SU-DHL-6 (cell line): ENCODE measurements around the gene DRAXIN.

ENCODE experiments used
- H2AFZ ChIP-seq: fragments of 200-600 bp; sonication (generic); 2 replicates; pipeline ENCODE4 v1.6.1; 2014; ENCODE audit warnings: low read depth, mild to moderate bottlenecking, moderate library complexity, mixed read lengths, antibody characterized with exemption, low read length; ENCODE audit not compliant: severe bottlenecking
- H3F3A ChIP-seq: fragments of 200-600 bp; shearing (Covaris generic); 2 replicates; pipeline ENCODE4 v1.6.0; 2016; ENCODE audit warnings: antibody characterized with exemption, mild to moderate bottlenecking; ENCODE audit not compliant: insufficient read depth
- H3K27ac ChIP-seq: fragments of 200-600 bp; sonication (generic); 2 replicates; pipeline ENCODE4 v1.5.1; 2016; ENCODE audit warnings: low read depth, mild to moderate bottlenecking, low read length, moderate library complexity, mixed read lengths
- H3K27me3 ChIP-seq: fragments of 200-600 bp; sonication (generic), shearing (Covaris generic); 2 replicates; pipeline ENCODE4 v1.6.0; 2014; ENCODE audit warnings: mild to moderate bottlenecking, low read length
- H3K36me3 ChIP-seq: fragments of 200-600 bp; sonication (generic); 2 replicates; pipeline ENCODE4 v1.6.1; 2014; ENCODE audit warnings: mild to moderate bottlenecking, low read length, mixed read lengths
- H3K4me2 ChIP-seq: fragments of 300-600, 200-600 bp; shearing (Covaris generic), sonication (generic); 2 replicates; pipeline ENCODE4 v1.6.0; 2014; ENCODE audit warnings: low read length, low read depth, mild to moderate bottlenecking; ENCODE audit not compliant: poor library complexity, severe bottlenecking
- H3K4me3 ChIP-seq: fragments of 200-600 bp; sonication (generic); 2 replicates; pipeline ENCODE4 v1.5.1; 2014; ENCODE audit warnings: antibody characterized with exemption, low read length, mild to moderate bottlenecking, mixed read lengths; ENCODE audit not compliant: insufficient read depth, poor library complexity, severe bottlenecking
- H3K79me2 ChIP-seq: fragments of 200-600 bp; sonication (generic); 2 replicates; pipeline ENCODE4 v1.6.1; 2014; ENCODE audit warnings: mild to moderate bottlenecking, low read length, moderate library complexity; ENCODE audit not compliant: insufficient read depth
- H3K9ac ChIP-seq: fragments of 200-600 bp; sonication (generic); 2 replicates; pipeline ENCODE4 v1.7.0; 2014; ENCODE audit warnings: mild to moderate bottlenecking, low read length
- H3K9me2 ChIP-seq: fragments of 200-600 bp; sonication (generic); replicated peaks from 2 replicates; pipeline ENCODE4 v1.6.1; 2014; ENCODE audit warnings: low read length; ENCODE audit not compliant: insufficient read depth
- H3K9me3 ChIP-seq: fragments of 200-600 bp; sonication (generic); 2 replicates; pipeline ENCODE4 v1.6.1; 2014; ENCODE audit warnings: low read length, mixed read lengths; ENCODE audit not compliant: insufficient read depth
- H4K20me1 ChIP-seq: fragments of 200-600 bp; sonication (generic); 2 replicates; pipeline ENCODE4 v1.6.1; 2014; ENCODE audit warnings: low read depth, mild to moderate bottlenecking, antibody characterized with exemption, low read length, moderate library complexity, mixed read lengths
- CTCF ChIP-seq: fragments of 200-600 bp; sonication (generic); IDR thresholded peaks from one replicate; pipeline ENCODE4 v1.5.1; 2017; ENCODE audit warnings: antibody characterized with exemption, mild to moderate bottlenecking, low read length, moderate library complexity; ENCODE audit not compliant: insufficient read depth, poor library complexity, severe bottlenecking
- EZH2phosphoT487 ChIP-seq: fragments of 200-600 bp; sonication (generic), shearing (Covaris generic); conservative IDR thresholded peaks from 2 replicates; pipeline ENCODE4 v1.6.1; 2018; ENCODE audit warnings: mild to moderate bottlenecking, antibody characterized with exemption, low read length, moderate library complexity, mixed read lengths

Gene DRAXIN

GRCh38 chr1:11729498-11730428 is 38.3 kb downstream of the DRAXIN start:
- H2AFZ ChIP-seq = no peak overlapping the region
- H3K36me3 ChIP-seq = no peaks in the 10 kb centered on the region
- H3F3A ChIP-seq = no peaks in the 10 kb centered on the region
- no peak overlapping the region for H3K9ac ChIP-seq
- TF ChIP-seq EZH2phosphoT487 (no peak), CTCF (no peak)
- no peak overlapping the region for H3K4me3 ChIP-seq
- no peaks in the 10 kb centered on the region for H3K27me3 ChIP-seq
- no peak overlapping the region for H3K4me2 ChIP-seq
- no peaks in the 10 kb centered on the region for H4K20me1 ChIP-seq
- no peaks in the 10 kb centered on the region for H3K79me2 ChIP-seq
- H3K9me2 ChIP-seq = no peaks in the 10 kb centered on the region
- H3K27ac ChIP-seq = no peak overlapping the region
- no peaks in the 10 kb centered on the region for H3K9me3 ChIP-seq

GRCh38 chr1:11730429-11730891 is 39.0 kb downstream of the DRAXIN start:
- H3K9ac ChIP-seq = no peak overlapping the region
- H3K36me3 ChIP-seq = no peaks in the 10 kb centered on the region
- H3K79me2 ChIP-seq = no peaks in the 10 kb centered on the region
- no peak overlapping the region for H3K27ac ChIP-seq
- H3K27me3 ChIP-seq = no peaks in the 10 kb centered on the region
- no peaks in the 10 kb centered on the region for H4K20me1 ChIP-seq
- H3K9me2 ChIP-seq = no peaks in the 10 kb centered on the region
- no peaks in the 10 kb centered on the region for H3F3A ChIP-seq
- peak overlapping the region; percentile 48 for H2AFZ ChIP-seq
- no peak for TF ChIP-seq EZH2phosphoT487
- no peak for TF ChIP-seq CTCF
- no peaks in the 10 kb centered on the region for H3K9me3 ChIP-seq
- H3K4me3 ChIP-seq = no peak overlapping the region
- H3K4me2 ChIP-seq = peak overlapping the region; percentile 16

- Histone ChIP-seq H3K27me3 (no peaks in the 10 kb centered on the region), H4K20me1 (no peaks in the 10 kb centered on the region), H3K27ac (no peak overlapping the region), H3K4me3 (no peak overlapping the region), H3K4me2 (no peak overlapping the region), H3K9ac (no peak overlapping the region), H2AFZ (no peak overlapping the region), H3K36me3 (no peaks in the 10 kb centered on the region), H3K79me2 (no peaks in the 10 kb centered on the region), H3F3A (no peaks in the 10 kb centered on the region), H3K9me2 (no peaks in the 10 kb centered on the region), H3K9me3 (no peaks in the 10 kb centered on the region)
- TF ChIP-seq CTCF (no peak), EZH2phosphoT487 (no peak)
These were observed 40.3 kb downstream of the DRAXIN start for GRCh38 chr1:11731691-11732283.
